Measurements from ENCODE around the gene AQP6.

- TF ChIP-seq FOXM1 (IDR thresholded peaks at IDR 0.05; ENCODE audit: low read depth, low read length) (no peak), EED (IDR thresholded peaks at IDR 0.05; ENCODE audit: low read depth) (no peak)
Observed at GRCh38 chr12:50022903-50023302, 50.2 kb downstream of the AQP6 start.
